CD4-positive, alpha-beta T cell treated with Interleukin-1 beta for 1 hour (primary cell): ENCODE data around the gene EXOC3L2.

ENCODE experiments used
- DNase-seq, 2 donors: peaks; one replicate each; pipeline ENCODE4 v3.0.0-alpha.2; 2020 to 2022

EXOC3L2 gene

DNA sequence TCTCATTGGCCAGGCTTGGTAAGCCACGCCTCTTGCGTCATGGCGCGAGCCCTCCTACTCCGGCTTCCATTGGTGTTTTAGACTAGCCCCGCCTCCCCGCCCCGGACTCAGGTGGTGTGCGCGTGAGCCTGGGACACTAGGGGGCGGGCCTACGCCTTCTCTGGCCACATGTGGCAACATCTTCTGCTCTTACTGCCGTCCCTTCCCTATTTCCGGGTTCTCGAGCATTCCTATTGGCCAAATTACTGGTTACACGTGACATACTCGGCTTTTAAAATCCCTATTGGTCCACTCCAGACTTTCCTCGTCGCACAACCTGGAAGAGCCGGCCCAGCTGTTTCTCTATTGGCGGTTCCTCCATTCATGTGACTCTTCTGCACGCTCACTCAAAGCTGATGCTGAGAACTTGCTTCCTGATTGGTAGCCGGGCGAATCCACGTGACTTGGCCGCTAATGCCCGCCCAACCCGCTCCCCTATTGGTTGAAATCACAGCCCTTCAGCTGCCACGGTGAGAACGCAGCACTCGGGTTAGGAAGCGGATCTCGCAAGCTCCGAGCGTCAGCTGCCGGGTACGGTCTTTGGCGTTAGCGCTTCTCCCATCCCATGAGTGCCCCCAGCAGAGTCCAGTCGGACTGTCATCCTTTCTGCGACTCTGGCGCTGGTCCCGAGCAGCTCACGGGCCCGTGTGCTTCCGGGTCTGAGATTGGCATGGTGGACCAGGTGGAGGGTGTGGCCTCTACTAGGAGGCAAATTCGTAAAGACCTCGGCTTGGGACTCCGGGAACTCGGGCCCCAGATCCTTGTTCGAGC, 66.7 kb downstream of the EXOC3L2 start, which contains the start of gene BLOC1S3:
Gene BLOC1S3 (plus strand): TSS at position 523 of the 810 bp plus-strand sequence. CDS start 513 bp downstream, outside the sequence.
- DNase-seq = peak; percentile 100

DNA sequence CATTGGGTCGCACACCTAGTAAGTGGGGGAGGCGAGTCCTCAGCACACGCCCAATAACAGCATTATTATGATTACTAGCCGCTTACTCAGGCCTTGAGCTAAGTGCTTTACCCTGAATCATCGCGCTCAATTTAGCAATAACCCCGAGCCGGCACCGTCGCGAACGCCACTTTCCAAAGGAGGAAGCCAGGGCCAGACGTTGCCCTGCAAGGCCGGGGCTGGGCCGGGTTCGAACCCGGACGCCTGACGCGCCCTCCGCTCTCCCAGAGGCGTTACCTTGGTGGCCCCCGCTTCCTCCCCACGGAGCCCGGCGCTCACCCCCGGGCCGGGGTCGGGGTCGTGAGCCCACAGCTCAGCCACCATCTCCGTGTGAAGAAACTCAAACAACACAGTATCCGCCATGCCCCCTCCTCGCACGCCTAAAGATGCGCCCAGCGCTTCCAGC, 67.4 kb downstream of the EXOC3L2 start, which contains the start of gene TRAPPC6A:
Gene TRAPPC6A (minus strand): TSS at position 421 of the 445 bp plus-strand sequence. CDS start 19 bp downstream, at position 402.
- DNase-seq = no peak

DNA sequence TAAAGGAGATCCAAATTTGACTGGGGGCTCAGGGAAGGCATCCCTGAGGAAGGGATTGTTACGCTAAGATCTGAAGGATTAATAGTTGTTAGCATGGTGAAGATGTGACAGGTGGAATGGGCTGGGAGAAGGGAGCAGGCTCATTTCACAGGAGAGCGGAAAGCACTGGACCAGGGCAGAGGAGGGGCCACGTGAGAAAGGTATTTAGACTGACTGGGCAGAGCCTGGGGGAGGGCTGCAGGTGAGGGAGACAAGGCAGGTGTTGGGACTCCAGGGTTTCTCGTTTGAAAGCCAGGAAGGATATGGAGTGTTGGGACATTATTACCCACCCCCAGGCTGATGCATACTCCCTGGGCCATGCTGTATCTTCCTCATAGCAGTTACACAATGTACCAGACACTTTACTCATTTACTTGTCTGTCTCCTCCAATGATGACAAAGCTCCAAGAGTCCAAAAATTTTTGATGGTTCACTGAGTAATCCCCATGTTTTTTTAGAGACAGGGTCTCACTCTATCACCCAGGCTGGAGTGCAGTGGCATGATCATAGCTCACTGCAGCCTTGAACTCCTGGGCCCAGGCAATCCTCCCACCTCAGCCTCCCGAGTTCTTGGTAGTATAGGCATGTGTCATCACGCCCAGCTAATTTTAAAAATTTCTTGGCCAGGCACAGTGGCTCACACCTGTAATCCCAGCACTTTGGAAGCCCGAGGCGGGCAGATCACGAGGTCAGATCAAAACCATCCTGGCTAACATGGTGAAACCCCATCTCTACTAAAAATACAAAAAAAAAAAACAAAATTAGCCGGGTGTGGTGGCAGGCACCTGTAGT, 69.5 kb downstream of the EXOC3L2 start:
- DNase-seq = no peak

DNA sequence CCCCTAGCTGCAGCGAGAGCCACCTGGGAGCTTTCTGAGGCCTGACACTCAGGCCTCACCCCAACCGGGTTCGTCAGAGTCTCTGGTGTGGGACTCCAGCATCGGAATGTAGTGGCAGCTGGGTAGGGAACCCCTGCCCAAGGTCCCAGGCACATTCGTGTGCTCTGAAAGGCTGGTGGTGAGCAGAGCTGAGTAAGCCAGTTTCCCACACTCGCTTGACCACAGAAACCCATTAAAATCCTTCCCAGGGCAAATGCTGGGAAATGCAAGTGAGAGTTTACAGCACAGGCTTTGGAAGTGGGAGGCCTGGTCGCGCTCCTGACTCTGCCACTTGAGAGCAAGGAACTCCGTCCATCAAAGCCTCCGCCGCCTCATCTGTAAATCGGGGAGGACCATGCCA, 71.4 kb downstream of the EXOC3L2 start:
- DNase-seq = no peak

DNA sequence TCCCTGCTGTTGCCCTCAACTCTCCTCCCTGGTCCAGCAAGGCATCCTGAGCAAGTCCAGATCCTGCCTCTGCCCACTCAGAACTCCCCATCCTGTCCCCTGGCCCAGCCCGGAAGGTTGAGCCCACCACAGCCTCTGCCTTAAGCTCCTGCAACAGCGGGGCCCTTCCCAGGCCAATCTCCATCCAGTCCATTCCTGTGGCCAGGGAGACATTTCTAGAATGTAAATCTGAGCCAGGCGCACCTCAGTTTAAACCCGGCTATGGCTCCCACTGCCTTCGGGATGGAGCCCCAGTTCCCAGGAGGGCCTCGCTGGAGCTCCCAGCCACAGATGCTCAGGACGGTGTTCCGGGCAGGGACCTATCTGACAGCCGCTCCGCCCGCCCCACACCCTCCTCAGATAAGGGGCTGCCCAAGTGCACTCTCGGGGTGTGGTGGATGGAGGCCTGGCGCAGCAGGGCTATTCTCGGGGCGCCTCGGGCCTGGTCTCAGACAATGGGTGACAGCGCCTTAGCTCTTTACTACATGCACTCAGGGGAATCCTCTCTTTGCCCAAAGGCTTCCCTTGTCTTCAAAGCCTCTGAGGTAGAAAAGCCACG, 72.5 kb downstream of the EXOC3L2 start:
- no peak for DNase-seq

DNA sequence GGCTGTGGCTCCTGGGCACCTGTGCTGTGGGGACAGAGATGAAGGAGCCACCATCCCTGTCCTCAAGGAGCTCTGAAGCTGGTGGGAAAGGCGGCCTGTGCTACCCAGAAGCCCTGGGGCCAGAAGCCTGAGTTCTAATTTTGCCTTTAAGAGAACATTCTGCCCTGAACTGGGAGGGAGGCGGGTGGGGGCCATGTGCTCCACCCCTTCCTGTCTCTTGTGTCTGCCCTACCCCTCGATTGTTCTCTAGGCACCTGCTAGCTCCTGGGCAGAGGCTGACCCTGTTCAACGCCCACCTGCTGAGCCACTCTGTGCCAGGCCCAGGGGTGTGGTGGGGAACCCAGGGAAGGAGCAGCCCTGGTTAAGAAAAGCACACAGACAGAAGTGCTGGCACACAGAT, 73.0 kb downstream of the EXOC3L2 start:
- peak in 1 of 2 donors; percentile 40 for DNase-seq

DNA sequence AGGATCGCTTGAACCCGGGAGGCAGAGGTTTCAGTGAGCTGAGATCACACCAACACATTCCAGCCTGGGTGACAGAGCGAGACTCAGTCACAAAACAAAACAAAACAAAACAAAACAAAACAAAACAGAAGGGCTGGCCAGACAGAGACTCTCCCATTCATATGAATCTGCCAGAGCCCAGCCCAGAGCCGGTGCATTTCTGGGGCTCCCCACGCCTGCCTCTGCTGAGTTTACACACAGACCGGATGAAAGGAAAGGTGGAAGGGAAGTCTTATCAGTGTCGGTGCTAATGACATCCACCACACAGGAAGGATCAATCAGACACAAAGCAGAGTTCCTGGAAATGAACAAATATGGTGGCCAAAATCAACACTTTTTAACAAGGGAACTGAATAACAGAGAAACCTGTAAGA, 74.0 kb downstream of the EXOC3L2 start:
- peak; percentile 53 to 69 for DNase-seq

DNA sequence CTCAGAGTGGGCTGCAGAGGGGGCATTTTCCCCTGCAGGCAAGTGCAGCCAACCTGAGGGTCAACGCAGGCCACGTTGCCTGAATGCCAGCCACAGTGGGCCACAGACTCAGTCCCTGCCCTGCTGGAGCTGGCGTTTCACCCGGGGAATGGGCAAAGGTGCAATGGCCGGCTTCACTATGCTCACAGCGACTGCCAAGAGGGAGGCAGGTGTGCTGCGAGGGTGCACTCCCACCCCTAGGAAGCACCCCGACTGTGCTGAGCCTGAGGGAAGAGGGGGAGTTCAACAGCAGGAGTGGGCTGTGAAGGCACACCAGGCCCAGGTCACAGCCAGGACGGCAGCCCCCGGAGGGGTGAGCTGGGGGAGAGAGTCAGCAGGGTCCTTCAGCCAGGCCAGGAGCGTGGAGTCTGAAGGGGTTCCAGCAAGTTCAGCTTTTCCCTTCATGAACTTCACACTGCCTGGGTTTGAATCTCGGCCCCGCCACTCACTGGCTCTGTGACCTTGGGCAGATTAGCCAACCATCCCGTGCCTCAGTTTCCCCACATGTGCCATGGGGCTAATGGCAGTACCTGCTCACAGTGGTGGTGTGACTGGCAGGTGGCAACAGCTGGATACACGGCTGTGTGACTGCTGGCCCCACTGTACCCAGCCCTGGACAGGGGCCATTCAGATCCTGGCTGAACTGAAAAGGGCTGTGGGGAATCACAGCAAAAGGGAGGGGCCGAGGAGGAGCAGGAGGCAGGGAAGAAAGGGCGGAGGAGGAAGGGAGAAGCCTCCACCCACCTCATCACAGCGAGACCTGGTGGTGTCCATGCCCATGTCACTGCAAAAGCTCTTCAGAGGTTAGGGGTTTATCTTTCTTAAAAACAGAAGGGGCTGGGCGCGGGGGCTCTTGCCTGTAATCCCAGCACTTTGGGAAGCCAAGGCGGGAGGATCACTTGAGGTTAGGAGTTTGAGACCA, 74.8 kb downstream of the EXOC3L2 start:
- DNase-seq = no peak

DNA sequence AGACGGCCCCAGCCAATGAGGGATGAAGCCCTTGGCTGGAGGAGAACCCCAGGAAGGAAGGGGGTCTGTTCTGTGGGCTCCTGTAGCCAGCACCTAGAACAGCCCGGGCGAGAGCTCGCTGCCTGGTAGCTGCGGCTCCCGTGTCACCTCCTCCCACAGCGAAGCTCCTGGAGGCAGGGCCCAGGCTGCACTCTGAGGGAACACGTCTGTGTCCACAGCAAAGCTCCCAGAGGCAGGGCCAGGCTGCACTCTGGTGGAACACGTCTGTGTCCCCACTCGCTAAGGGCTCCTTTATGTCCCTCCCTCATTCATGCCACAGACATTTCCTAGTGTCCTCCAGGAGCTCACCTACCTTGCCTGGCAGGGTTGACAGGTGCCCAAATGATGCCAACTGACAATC, 75.6 kb downstream of the EXOC3L2 start:
- no peak for DNase-seq

DNA sequence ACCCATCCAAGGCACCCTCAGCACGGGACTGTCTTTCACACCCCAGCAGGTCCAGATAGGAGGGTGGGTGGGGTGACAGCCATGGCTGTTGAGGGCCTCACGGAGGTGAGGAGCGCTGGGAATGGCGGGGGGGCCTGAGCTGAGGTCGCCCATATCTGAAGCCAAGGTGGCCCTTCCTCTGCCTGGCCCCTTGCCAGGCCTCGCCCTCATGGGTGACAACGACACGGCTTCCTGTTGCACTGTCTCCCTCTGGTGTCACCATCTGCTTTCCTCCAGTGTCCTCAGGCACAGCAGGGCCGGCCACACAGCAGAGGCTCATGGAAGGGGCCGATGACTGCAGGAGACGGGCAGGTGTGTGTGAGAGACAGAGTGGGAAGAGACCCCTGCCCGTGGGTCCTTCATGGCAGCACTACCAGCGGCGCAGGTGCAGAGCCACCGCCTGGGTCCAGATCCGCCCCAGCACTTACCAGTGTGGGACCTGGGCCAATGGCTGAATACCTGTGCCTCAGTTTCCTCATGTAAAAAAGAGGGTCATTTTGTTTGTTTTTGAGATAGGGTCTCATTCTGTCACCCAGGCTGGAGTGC, 76.3 kb downstream of the EXOC3L2 start:
- DNase-seq = no peak

DNA sequence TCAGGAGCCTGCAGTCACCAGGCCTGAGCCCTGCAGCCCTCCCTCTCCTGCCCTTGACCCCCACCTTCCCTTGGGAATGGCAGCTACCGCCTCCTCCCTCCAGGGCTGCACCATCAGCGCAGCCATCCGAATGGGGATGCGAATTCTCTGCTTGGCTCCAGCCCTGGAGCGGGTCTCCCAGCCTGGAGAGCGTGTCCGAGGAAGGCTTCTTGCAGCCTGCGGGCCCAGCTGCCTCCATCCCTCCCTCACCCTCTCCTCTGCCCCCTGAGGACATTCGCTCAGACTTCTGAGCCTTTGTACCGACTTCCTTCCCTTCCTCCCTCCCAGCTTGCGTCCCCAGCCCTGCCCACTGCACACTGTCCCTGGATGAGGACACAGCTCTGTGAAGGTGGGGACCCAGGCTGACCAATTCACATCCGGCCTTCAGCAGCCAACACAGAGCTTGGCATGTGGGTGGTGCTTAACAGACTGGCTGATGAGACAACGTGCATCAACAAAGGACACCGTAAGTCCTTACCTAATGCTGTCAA, 78.4 kb downstream of the EXOC3L2 start:
- DNase-seq = no peak

DNA sequence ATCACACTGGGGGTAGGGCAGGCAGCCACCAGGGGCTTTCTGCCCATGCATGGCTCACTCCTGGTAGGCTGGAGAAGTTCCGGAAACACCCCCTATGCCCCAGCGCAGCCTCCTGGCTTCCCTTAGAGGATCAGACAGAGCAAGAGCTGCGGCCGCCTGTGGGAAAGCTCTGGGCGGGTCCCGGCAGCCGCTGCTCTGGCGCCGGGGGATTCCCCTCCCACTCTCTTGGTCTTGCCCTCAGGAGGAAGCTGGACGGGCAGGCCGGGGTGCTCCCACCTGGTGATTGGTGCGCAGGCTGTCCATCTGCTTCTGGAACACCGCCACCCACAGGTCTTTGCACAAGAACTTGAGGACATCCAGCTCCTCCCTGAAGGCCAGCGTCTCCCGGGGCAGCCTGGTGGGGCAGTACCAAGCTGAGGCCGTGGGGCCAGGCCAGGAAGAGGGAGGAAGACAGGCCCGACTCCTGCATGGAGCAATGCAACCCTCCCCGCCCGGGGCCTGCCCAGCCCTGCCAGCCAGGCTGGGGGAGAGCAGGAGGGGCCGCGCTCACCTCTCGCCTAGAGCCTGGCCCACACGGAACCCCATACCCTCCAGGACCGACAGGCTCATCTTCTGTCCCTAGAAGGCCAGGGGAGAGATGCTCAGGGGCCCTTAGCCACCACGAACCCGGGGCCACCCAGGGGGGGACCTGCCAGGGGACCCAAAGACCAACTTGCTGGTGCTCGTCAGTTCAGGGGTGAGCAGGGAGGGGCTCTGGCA, 80.5 kb downstream of the EXOC3L2 start:
- peak; percentile 60 to 68 for DNase-seq

DNA sequence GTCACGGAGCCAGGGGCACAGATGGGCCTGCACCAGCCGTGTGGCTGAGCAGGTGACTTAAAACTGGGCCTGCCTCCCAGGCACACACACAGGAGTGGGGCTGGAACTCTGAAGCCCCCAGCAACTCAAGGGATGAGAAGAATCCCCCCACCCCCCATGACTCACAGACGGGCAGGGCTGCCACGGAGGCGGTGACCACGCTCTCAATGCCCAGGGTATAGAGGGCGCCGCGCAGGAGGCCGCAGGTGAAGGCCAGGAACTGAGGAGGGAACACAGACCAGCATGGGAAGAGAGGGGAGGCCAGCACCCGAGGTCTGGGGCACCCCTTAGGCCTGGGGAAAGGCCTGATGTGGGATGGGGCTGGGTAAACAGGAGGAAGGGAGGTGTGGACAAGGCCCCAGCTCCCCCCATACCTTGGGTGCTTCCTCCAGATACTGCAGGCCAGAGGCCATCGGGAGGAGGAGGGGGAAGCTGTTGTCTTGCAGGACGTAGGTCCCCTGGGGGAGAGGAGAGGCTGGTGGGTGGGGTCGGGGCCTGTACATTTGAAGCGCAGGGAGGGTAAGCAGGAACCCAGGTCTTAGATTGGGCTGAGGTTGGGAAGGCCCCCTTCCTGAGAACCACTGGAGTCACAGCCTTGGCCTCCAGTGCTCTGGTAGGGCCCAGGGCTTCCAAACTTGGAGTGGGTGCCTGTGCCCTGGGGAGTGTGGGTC, 81.3 kb downstream of the EXOC3L2 start:
- no peak for DNase-seq

DNA sequence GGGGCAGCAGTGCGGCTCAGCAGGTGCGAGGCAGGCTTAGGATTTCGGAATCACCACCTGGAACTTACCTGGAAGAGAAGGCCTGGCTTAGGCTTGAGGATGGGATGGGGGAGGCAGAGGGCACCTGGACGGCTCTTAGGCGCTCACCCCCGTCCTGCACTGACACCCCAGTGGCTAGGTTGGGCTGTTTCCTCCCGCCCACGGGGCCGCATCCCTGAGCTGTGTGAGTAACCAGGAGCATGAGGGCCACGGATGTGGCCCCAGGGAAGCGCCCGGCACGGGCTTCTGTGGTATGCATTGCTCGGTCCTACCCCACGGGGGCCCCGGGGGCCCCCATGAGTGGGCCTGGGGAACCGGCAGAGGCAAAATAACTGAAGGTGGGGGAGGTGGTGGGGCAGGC, 82.1 kb downstream of the EXOC3L2 start:
- DNase-seq = no peak

DNA sequence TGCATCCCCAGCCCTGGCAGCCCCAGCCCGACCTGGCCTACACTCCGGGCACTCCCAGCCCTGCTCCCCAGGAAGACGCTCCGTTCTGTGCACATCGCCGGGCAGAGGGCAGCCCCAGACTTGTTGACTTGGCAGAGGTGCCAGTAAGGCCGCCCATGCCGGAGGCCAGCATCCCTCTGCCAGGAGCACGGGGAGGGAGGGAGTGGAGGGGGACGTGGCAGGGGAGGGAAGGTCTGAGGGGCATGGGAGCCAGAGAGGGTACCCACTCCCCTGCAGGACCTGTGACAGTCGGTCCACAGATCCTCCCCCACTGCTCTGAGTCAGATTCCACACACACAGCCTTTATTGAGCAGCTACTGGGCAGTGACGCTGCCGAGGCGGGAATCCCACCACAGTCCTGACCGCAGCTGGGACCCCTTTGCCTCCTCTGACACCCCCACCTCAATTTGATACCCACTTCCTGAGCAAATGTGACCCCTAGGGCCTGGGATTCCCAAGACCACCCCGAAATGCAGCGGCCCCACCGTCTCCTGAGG, 82.5 kb downstream of the EXOC3L2 start:
- no peak for DNase-seq
